Measurements from ENCODE around the gene PJVK. TPM values are rescaled to one million over a fixed set of nuclear protein-coding genes. Genes with fewer than 3 reads are reported as not detected.

The PJVK gene
- total and polyA plus RNA-seq, 2 donors (not counting 3 experiments of a cell fraction or from before 2014, with no cell fraction given): 1.3 to 1.4 TPM

- no peak overlapping the region for H3K4me3 ChIP-seq (replicated peaks in 1 of 3; ENCODE audit: insufficient read depth in 1 of 3, low read depth in 1 of 3, low read length in 3 of 3)
- no peaks in the 10 kb centered on the region for H3K9me3 ChIP-seq (replicated peaks; ENCODE audit: control insufficient read depth, insufficient read depth, low read length)
- H3K27me3 ChIP-seq (ENCODE audit: control insufficient read depth in 2 of 2, insufficient read depth in 2 of 2, low read length in 2 of 2): no peaks in the 10 kb centered on the region
- BruUV-seq (replicated peaks): no TSS peak
- H3K9me1 ChIP-seq (replicated peaks; ENCODE audit: control insufficient read depth, extremely low read depth, insufficient read depth, low read length): no peaks in the 10 kb centered on the region
- H3K36me3 ChIP-seq (ENCODE audit: control insufficient read depth in 2 of 2, extremely low read depth in 1 of 2, insufficient read depth in 2 of 2, low read length in 2 of 2): peaks cover 9 to 21% of the 10 kb centered on the region in 2 experiments
- ChIA-PET POLR2A (no interaction called here), CTCF (no interaction called here)
- FAIRE-seq: no peak
- intact Hi-C loops (cut with micrococcal nuclease): no loop called here
- H2AFZ ChIP-seq (ENCODE audit: low read depth, low read length): no peak overlapping the region
- H3K79me2 ChIP-seq (ENCODE audit: control insufficient read depth, insufficient read depth, low read length): no peaks in the 10 kb centered on the region
- no peak for TF ChIP-seq MAX (IDR thresholded peaks at IDR 0.05; ENCODE audit: insufficient read depth, insufficient read length)
- no peak for TF ChIP-seq CTCF (IDR thresholded peaks at IDR 0.05; ENCODE audit: extremely low read depth in 1 of 2, insufficient read depth in 1 of 2, low read depth in 1 of 2, low read length in 2 of 2)
- TF ChIP-seq JUN (IDR thresholded peaks at IDR 0.05; ENCODE audit: borderline replicate concordance, insufficient read depth, insufficient read length, low read depth): no peak
- no peak for TF ChIP-seq POLR2AphosphoS5 (IDR thresholded peaks at IDR 0.05; ENCODE audit: insufficient read depth, low read depth, low read length)
- no peak for TF ChIP-seq POLR2A (IDR thresholded peaks at IDR 0.05; ENCODE audit: low read depth, low read length)
- no peak for TF ChIP-seq GATA2 (IDR thresholded peaks at IDR 0.05; ENCODE audit: insufficient read depth, insufficient read length, low read depth, low read length)
- TF ChIP-seq EZH2 (IDR thresholded peaks at IDR 0.05; ENCODE audit: borderline replicate concordance, low read depth, low read length, severe bottlenecking): no peak
- TF ChIP-seq FOS (IDR thresholded peaks at IDR 0.05; ENCODE audit: borderline replicate concordance, insufficient read depth, low read length): no peak
- no peak for TF ChIP-seq MYC (IDR thresholded peaks at IDR 0.05; ENCODE audit: low read depth, low read length)
- DNase-seq (ENCODE audit: low read depth, low spot score): no peak
- no peaks in the 10 kb centered on the region for H4K20me1 ChIP-seq (replicated peaks; ENCODE audit: control insufficient read depth, extremely low read depth, insufficient read depth, low read length)
- no peak overlapping the region for H3K9ac ChIP-seq (replicated peaks; ENCODE audit: extremely low read depth, insufficient read depth, low read length)
- no peaks in the 10 kb centered on the region for H3K4me1 ChIP-seq (ENCODE audit: control insufficient read depth, extremely low read depth, insufficient read depth, low read length)
- dilution Hi-C loops (cut with MboI; ENCODE audit: extremely low pct_ligation_motif_present, low sequenced_read_pairs): no loop called here
- no peak overlapping the region for H3K4me2 ChIP-seq (ENCODE audit: insufficient read depth, low read length)
- no peak overlapping the region for H3K27ac ChIP-seq (ENCODE audit: insufficient read depth, low read depth, low read length)
These were observed 48.5 kb downstream of the PJVK start for GRCh38 chr2:178499640-178500039.
